Panc1 (cell line): ENCODE data around the gene SSPN.

Experiments
- POLR2AphosphoS5 ChIP-seq: IDR thresholded peaks from 2 replicates; pipeline ENCODE4 v1.6.1; 2012; ENCODE audit warnings: mild to moderate bottlenecking, low read depth, low read length, moderate library complexity
- SIN3A ChIP-seq: IDR thresholded peaks from 2 replicates; pipeline ENCODE4 v1.6.1; 2012; ENCODE audit warnings: low read depth, mild to moderate bottlenecking, low read length, moderate library complexity, borderline replicate concordance; ENCODE audit not compliant: insufficient read depth
- TF ChIP-seq, protein P1 (sequence below): fragments of 450-650 bp; IDR thresholded peaks from 2 replicates; pipeline ENCODE4 v1.5.1; 2017; ENCODE audit warnings: mild to moderate bottlenecking
- TF ChIP-seq, protein P2 (sequence below), 2 experiments: IDR thresholded peaks; 2 replicates each; pipeline ENCODE4 v1.6.1; 2011 to 2012; ENCODE audit warnings: low read depth in 2 of 2, control low read depth in 1 of 2, low read length in 1 of 2, mild to moderate bottlenecking in 1 of 2, moderate library complexity in 1 of 2; ENCODE audit not compliant: insufficient read depth in 1 of 2

DNA sequence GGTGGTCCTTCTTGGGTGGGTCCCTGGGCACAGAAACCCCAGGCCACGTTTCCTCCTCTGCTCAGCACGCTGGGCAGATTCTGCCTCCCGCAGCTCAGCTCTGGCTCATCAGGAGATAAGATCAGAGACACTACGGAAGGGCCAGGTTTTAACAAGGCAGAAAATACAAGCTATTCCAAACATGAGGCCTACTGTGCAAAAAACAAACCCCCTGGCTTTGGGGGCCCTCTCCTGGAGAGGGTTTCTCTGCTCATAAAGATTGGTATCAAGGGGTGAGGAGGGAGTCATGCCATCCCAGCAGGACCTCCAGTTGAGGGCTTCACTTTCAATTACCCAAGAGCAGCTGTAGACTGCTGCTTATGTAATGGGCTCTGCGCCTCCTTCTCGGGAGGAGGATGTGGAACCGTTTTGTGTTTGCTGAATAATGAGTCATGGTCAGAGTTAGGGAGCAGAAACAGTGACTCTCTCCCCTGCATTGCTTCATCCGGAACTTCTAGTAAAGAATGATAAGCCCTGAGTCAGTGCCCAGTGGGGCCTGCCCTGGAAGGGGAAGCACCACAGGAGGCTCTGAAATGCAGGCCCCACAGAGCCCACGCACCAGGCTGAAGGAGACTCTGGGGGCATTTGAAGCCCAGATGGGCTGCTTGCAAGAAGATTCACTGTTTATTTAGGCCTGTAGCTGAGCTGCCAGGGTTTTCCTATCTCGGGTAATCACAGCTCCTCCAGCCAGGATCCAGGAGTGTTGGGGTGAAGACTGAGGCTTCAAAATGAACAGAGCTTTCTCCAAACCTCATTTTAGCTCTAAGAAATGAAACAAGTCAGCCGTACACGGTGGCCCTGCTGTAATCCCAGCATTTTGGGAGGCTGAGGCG is 79.3 kb downstream of the SSPN start:
- TF ChIP-seq, protein P1, sequence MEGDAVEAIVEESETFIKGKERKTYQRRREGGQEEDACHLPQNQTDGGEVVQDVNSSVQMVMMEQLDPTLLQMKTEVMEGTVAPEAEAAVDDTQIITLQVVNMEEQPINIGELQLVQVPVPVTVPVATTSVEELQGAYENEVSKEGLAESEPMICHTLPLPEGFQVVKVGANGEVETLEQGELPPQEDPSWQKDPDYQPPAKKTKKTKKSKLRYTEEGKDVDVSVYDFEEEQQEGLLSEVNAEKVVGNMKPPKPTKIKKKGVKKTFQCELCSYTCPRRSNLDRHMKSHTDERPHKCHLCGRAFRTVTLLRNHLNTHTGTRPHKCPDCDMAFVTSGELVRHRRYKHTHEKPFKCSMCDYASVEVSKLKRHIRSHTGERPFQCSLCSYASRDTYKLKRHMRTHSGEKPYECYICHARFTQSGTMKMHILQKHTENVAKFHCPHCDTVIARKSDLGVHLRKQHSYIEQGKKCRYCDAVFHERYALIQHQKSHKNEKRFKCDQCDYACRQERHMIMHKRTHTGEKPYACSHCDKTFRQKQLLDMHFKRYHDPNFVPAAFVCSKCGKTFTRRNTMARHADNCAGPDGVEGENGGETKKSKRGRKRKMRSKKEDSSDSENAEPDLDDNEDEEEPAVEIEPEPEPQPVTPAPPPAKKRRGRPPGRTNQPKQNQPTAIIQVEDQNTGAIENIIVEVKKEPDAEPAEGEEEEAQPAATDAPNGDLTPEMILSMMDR, result no peak; the same call in 1 of the 2 replicates
- TF ChIP-seq POLR2AphosphoS5 (peak; percentile 96), SIN3A (peak; percentile 78; the same call in 1 of the 2 replicates)
- TF ChIP-seq, protein P2, sequence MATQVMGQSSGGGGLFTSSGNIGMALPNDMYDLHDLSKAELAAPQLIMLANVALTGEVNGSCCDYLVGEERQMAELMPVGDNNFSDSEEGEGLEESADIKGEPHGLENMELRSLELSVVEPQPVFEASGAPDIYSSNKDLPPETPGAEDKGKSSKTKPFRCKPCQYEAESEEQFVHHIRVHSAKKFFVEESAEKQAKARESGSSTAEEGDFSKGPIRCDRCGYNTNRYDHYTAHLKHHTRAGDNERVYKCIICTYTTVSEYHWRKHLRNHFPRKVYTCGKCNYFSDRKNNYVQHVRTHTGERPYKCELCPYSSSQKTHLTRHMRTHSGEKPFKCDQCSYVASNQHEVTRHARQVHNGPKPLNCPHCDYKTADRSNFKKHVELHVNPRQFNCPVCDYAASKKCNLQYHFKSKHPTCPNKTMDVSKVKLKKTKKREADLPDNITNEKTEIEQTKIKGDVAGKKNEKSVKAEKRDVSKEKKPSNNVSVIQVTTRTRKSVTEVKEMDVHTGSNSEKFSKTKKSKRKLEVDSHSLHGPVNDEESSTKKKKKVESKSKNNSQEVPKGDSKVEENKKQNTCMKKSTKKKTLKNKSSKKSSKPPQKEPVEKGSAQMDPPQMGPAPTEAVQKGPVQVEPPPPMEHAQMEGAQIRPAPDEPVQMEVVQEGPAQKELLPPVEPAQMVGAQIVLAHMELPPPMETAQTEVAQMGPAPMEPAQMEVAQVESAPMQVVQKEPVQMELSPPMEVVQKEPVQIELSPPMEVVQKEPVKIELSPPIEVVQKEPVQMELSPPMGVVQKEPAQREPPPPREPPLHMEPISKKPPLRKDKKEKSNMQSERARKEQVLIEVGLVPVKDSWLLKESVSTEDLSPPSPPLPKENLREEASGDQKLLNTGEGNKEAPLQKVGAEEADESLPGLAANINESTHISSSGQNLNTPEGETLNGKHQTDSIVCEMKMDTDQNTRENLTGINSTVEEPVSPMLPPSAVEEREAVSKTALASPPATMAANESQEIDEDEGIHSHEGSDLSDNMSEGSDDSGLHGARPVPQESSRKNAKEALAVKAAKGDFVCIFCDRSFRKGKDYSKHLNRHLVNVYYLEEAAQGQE (IDR thresholded peaks at IDR 0.05; ENCODE audit: insufficient read depth in 1 of 2, low read depth in 2 of 2, low read length in 1 of 2), result peak in 1 of 2 experiments; percentile 55; a peak in 1 of 4 replicates
